ENCODE results near the gene AKR1E2.

AKR1E2 gene

GRCh38 chr10:4839353-4839752 lies 13.3 kb downstream of the AKR1E2 start:
- no peaks in the 10 kb centered on the region for H3K36me3 ChIP-seq (ENCODE audit: control insufficient read depth in 2 of 2, insufficient read depth in 1 of 2, low read length in 2 of 2)
- ChIA-PET CTCF (interaction anchor here (0.6 to 12.0 kb wide), 5 partner anchors 9 to 791 kb away, joined by 3 to 93 read pairs (median 3); no protein-coding TSS in a partner anchor), POLR2A (no interaction called here)
- no peaks in the 10 kb centered on the region for H3K4me1 ChIP-seq (ENCODE audit: control insufficient read depth, insufficient read depth, low read length)
- TF ChIP-seq ZNF132 (tag by site-specific recombination; IDR thresholded peaks at IDR 0.05; ENCODE audit: borderline replicate concordance): no peak
- H3K9me3 ChIP-seq (ENCODE audit: control insufficient read depth, insufficient read depth, low read depth, low read length): no peaks in the 10 kb centered on the region
- H3K27ac ChIP-seq (ENCODE audit: extremely low read depth, low read depth, low read length): no peak overlapping the region
- no peak overlapping the region for H3K4me3 ChIP-seq (ENCODE audit: low read depth, low read length)

GRCh38 chr10:4840151-4840550 lies 14.1 kb downstream of the AKR1E2 start:
- TF ChIP-seq WT1 (tag by site-specific recombination; IDR thresholded peaks at IDR 0.05): no peak
- no peaks in the 10 kb centered on the region for H3K36me3 ChIP-seq (ENCODE audit: control insufficient read depth in 2 of 2, insufficient read depth in 1 of 2, low read length in 2 of 2)

GRCh38 chr10:4843525-4844180 lies 17.6 kb downstream of the AKR1E2 start:
- CTCF ChIA-PET: interaction anchor here (0.6 to 1.4 kb wide), 3 partner anchors 16 to 1651 kb away, joined by 3 to 4 read pairs (median 4); no protein-coding TSS in a partner anchor
- POLR2A ChIA-PET: no interaction called here
- no peak for TF ChIP-seq ZNF391 (tag by site-specific recombination; IDR thresholded peaks at IDR 0.05; ENCODE audit: borderline replicate concordance, low read depth)
- no peak for TF ChIP-seq ZNF404 (tag by site-specific recombination; IDR thresholded peaks at IDR 0.05)
- TF ChIP-seq ZNF645 (tag by site-specific recombination; IDR thresholded peaks at IDR 0.05): no peak
- no peak for TF ChIP-seq ZNF513 (tag by site-specific recombination; IDR thresholded peaks at IDR 0.05)
- no peak for TF ChIP-seq ZNF670 (tag by site-specific recombination; IDR thresholded peaks at IDR 0.05; ENCODE audit: low read depth)
- no peak for TF ChIP-seq GFI1B (tag by site-specific recombination; IDR thresholded peaks at IDR 0.05)
- no peak for TF ChIP-seq ZNF518A (tag by site-specific recombination; conservative IDR thresholded peaks at IDR 0.05; ENCODE audit: low read depth)
- no peak for TF ChIP-seq MYNN (tag by site-specific recombination; IDR thresholded peaks at IDR 0.05; ENCODE audit: borderline replicate concordance)
- TF ChIP-seq ZNF423 (tag by site-specific recombination; IDR thresholded peaks at IDR 0.05): no peak
- TF ChIP-seq ZSCAN4 (tag by site-specific recombination; IDR thresholded peaks at IDR 0.05): no peak
- Histone ChIP-seq H3K4me1 (ENCODE audit: control insufficient read depth, insufficient read depth, low read length) (no peaks in the 10 kb centered on the region), H3K4me3 (ENCODE audit: low read depth, low read length) (no peak overlapping the region), H3K27ac (ENCODE audit: extremely low read depth, low read depth, low read length) (no peak overlapping the region), H3K9me3 (ENCODE audit: control insufficient read depth, insufficient read depth, low read depth, low read length) (no peaks in the 10 kb centered on the region), H3K36me3 (ENCODE audit: control insufficient read depth in 2 of 2, insufficient read depth in 1 of 2, low read length in 2 of 2) (no peaks in the 10 kb centered on the region)

More at GRCh38 chr10:4840151-4840550, 14.1 kb downstream of the AKR1E2 start:
- CTCF ChIA-PET: interaction anchor here (0.6 to 12.0 kb wide), 4 partner anchors 9 to 499 kb away, joined by 3 to 93 read pairs (median 3); no protein-coding TSS in a partner anchor
- POLR2A ChIA-PET: no interaction called here
- H3K4me3 ChIP-seq (ENCODE audit: low read depth, low read length): no peak overlapping the region
- no peak overlapping the region for H3K27ac ChIP-seq (ENCODE audit: extremely low read depth, low read depth, low read length)
- H3K4me1 ChIP-seq (ENCODE audit: control insufficient read depth, insufficient read depth, low read length): no peaks in the 10 kb centered on the region
- no peaks in the 10 kb centered on the region for H3K9me3 ChIP-seq (ENCODE audit: control insufficient read depth, insufficient read depth, low read depth, low read length)

All from HEK293 (cell line).